ENCODE results near the gene FBH1. TPM values are rescaled to one million over a fixed set of nuclear protein-coding genes. Genes with fewer than 3 reads are reported as not detected.

FBH1 gene
- total and polyA plus RNA-seq, 9 donors, result 46.4 to 80.3 (median 74.7) TPM

- no peak for TF ChIP-seq POLR2A (IDR thresholded peaks at IDR 0.05)
- TF ChIP-seq, protein P1, sequence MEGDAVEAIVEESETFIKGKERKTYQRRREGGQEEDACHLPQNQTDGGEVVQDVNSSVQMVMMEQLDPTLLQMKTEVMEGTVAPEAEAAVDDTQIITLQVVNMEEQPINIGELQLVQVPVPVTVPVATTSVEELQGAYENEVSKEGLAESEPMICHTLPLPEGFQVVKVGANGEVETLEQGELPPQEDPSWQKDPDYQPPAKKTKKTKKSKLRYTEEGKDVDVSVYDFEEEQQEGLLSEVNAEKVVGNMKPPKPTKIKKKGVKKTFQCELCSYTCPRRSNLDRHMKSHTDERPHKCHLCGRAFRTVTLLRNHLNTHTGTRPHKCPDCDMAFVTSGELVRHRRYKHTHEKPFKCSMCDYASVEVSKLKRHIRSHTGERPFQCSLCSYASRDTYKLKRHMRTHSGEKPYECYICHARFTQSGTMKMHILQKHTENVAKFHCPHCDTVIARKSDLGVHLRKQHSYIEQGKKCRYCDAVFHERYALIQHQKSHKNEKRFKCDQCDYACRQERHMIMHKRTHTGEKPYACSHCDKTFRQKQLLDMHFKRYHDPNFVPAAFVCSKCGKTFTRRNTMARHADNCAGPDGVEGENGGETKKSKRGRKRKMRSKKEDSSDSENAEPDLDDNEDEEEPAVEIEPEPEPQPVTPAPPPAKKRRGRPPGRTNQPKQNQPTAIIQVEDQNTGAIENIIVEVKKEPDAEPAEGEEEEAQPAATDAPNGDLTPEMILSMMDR (IDR thresholded peaks at IDR 0.05), result no peak
- Histone ChIP-seq H3K27ac (no peak overlapping the region), H3K4me1 (ENCODE audit: insufficient read depth) (no peaks in the 10 kb centered on the region), H3K9me3 (no peaks in the 10 kb centered on the region), H3K4me3 (no peak overlapping the region), H3K36me3 (no peaks in the 10 kb centered on the region), H3K27me3 (no peaks in the 10 kb centered on the region)
- intact Hi-C loops (cut with DNase I), result no loop called here
- WGBS, 3 donors, result 89 to 91% (median 89%) methylated on average over 8 of the region's 8 CpGs
- peak in 3 of 5 donors; percentile 2 to 11 (median 6) for DNase-seq
Observed at GRCh38 chr10:5965266-5965665, 75.2 kb downstream of the FBH1 start.

DNA sequence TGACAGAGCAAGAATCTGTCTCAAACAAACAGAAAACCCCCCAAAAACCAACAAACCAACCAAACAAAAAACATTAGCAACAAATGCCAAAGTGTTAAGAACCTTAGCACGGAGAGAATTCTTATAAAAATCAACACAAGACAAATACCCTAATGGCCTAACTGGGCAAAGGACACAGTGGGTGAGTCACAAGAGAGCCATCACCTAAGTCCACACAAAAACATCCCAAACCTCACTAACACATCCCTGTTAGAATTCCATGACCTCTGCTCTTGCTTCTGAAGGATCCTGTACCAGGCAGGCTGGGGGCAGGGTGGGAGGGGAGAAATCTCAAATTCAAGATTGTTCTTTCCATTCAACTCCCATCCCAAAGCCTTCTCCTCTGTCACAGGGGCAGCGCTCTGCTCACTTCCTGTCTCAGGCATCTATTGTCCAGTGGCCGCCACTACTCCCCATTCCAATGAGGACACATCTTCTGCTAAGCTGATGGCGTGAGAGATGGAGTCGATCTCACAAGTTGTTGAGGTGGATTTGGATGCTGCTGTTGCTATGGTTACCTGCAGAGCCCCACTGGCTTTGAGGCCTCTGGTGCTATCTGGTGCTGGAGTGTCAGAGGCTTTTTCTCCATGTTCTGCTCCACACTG is 78.1 kb downstream of the FBH1 start:
- peaks cover 1% of the 10 kb centered on the region for H3K4me1 ChIP-seq (ENCODE audit: insufficient read depth)
- WGBS, 3 donors, result 87 to 95% (median 95%) methylated on average over 5 of the region's 5 CpGs
- no peaks in the 10 kb centered on the region for H3K9me3 ChIP-seq
- intact Hi-C loops (cut with DNase I), result no loop called here
- no peak overlapping the region for H3K4me3 ChIP-seq
- no peaks in the 10 kb centered on the region for H3K27me3 ChIP-seq
- TF ChIP-seq, protein P1 (IDR thresholded peaks at IDR 0.05), result no peak
- no peak for TF ChIP-seq EP300 (IDR thresholded peaks at IDR 0.05)
- no peak for TF ChIP-seq POLR2A (IDR thresholded peaks at IDR 0.05)
- H3K27ac ChIP-seq, result no peak overlapping the region
- DNase-seq, result no peak
- no peaks in the 10 kb centered on the region for H3K36me3 ChIP-seq

DNA sequence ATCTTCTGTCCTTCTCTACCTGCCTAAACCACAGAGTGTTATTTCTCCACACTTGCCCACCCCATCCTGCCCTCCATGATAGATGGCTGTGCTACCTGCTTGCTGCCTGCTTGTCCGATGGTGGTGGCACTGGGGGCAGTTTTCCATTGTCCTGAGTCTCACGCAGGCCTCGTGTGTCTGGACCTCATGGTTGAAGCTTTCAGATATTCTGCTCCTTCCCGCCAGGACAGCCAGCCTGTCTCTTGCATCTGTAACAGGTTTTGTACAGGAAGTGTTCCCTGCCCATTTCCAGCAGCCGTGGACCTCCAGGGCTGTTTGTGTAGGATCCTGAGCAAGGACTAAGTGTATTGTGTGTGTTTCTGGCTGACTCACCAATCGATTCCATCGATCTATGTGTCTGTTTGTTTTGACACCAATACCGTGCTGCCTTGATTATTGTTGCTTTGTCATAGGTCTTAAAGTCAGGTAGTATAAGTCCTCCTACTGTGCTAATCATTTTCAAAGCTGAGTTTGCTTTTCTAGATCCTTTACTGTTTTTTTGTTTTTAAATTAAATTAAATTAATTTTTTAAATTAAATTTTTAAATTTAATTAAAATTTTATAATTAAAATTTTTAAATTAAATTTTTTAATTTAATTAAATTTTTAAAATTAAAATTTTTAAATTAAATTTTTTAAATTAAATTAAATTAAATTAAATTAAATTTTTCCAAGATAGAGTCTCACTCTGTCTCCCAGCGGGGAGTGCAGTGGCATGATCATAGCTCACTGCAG is 78.8 kb downstream of the FBH1 start:
- Histone ChIP-seq H3K36me3 (no peaks in the 10 kb centered on the region), H3K27ac (no peak overlapping the region), H3K4me3 (no peak overlapping the region), H3K27me3 (no peaks in the 10 kb centered on the region), H3K9me3 (no peaks in the 10 kb centered on the region), H3K4me1 (ENCODE audit: insufficient read depth) (peaks cover 1% of the 10 kb centered on the region)
- WGBS, 3 donors, result 95 to 97% (median 96%) methylated on average over 9 of the region's 9 CpGs
- intact Hi-C loops (cut with DNase I), result no loop called here
- TF ChIP-seq, protein P1 (IDR thresholded peaks at IDR 0.05), result no peak
- TF ChIP-seq EP300 (IDR thresholded peaks at IDR 0.05) (no peak), POLR2A (IDR thresholded peaks at IDR 0.05) (no peak)
- DNase-seq, result peak in 2 of 5 donors; percentile 8 to 15

DNA sequence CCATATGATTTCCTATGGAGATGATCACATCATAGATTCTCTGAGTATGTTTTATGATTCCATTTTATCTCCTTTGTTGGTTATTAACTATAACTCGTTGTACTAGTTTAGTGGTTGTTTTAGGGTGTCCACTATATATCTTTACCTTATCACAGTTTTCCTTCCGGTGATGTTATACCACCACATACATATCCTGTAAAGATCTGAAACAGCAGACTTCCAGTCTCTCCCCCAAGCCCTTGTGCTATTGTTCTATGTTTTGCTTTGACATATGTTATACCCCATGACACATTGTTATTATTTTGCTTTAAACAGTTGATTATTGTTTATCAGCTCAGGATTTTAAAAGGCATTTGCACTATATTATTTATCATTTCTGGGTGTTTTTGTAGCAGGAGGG is 80.0 kb downstream of the FBH1 start:
- H3K36me3 ChIP-seq, result no peaks in the 10 kb centered on the region
- H3K27me3 ChIP-seq, result no peaks in the 10 kb centered on the region
- H3K4me3 ChIP-seq, result no peak overlapping the region
- intact Hi-C loops (cut with DNase I), result no loop called here
- WGBS, 3 donors, result 74 to 90% (median 76%) methylated on average over 2 of the region's 2 CpGs
- TF ChIP-seq, protein P1 (IDR thresholded peaks at IDR 0.05), result no peak
- no peak for TF ChIP-seq POLR2A (IDR thresholded peaks at IDR 0.05)
- TF ChIP-seq EP300 (IDR thresholded peaks at IDR 0.05), result no peak
- peaks cover 1% of the 10 kb centered on the region for H3K4me1 ChIP-seq (ENCODE audit: insufficient read depth)
- no peaks in the 10 kb centered on the region for H3K9me3 ChIP-seq
- DNase-seq, result no peak
- H3K27ac ChIP-seq, result no peak overlapping the region
